Measurements from ENCODE around the gene B3GALNT2. TPM values are rescaled to one million over a fixed set of nuclear protein-coding genes. Genes with fewer than 3 reads are reported as not detected.

B3GALNT2 gene
- total and polyA plus RNA-seq, 2 donors (not counting 1 experiment from before 2014, with no cell fraction given), result 5.6 to 12.2 TPM

GRCh38 chr1:235409042-235409820 lies 95.0 kb downstream of the B3GALNT2 start:
- Histone ChIP-seq H3K27ac (ENCODE audit: low read length in 2 of 2) (no peak overlapping the region), H3K36me3 (replicated peaks in 1 of 2; ENCODE audit: control extremely low read depth in 1 of 2, control insufficient read depth in 1 of 2, extremely low read depth in 1 of 2, insufficient read depth in 2 of 2, low read length in 1 of 2) (no peaks in the 10 kb centered on the region), H4K20me1 (ENCODE audit: control insufficient read depth, insufficient read depth, low read length, poor library complexity, severe bottlenecking) (no peaks in the 10 kb centered on the region), H2AFZ (ENCODE audit: insufficient read depth, low read depth, low read length, poor library complexity, severe bottlenecking) (no peak overlapping the region), H3K9ac (ENCODE audit: low read length) (no peak overlapping the region), H3K4me3 (ENCODE audit: control extremely low read depth in 1 of 5, extremely low read depth in 1 of 5, insufficient read depth in 1 of 5, low read depth in 2 of 5, low read length in 4 of 5) (no peak overlapping the region), H3K4me2 (replicated peaks; ENCODE audit: low read depth, low read length, poor library complexity, severe bottlenecking) (no peak overlapping the region), H3K27me3 (replicated peaks in 1 of 4; ENCODE audit: control extremely low read depth in 1 of 4, control insufficient read depth in 3 of 4, insufficient read depth in 4 of 4, low read length in 3 of 4) (no peaks in the 10 kb centered on the region), H3K4me1 (ENCODE audit: control insufficient read depth in 2 of 2, insufficient read depth in 2 of 2, low read length in 2 of 2) (no peaks in the 10 kb centered on the region), H3K79me2 (ENCODE audit: control insufficient read depth, insufficient read depth, low read length) (no peaks in the 10 kb centered on the region), H3K9me3 (ENCODE audit: control extremely low read depth in 1 of 3, control insufficient read depth in 2 of 3, insufficient read depth in 1 of 3, low read length in 2 of 3) (no peaks in the 10 kb centered on the region)
- Mint-ChIP-seq H3K27ac (no peak overlapping the region), H3K27me3 (no peaks in the 10 kb centered on the region), H3K4me3 (no peak overlapping the region), H3K9me3 (ENCODE audit: insufficient read depth) (no peaks in the 10 kb centered on the region), H3K4me1 (no peaks in the 10 kb centered on the region)
- ATAC-seq (ENCODE audit: low read depth) (no peak), DNase-seq (no peak)
- ChIA-PET POLR2A (no interaction called here), CTCF (interaction anchor here (0.7 to 1.1 kb wide), 3 partner anchors 98 to 931 kb away, joined by 3 to 4 read pairs (median 3); no protein-coding TSS in a partner anchor)
- no peak for TF ChIP-seq CTCF (IDR thresholded peaks at IDR 0.05)
- no peak for TF ChIP-seq EZH2 (IDR thresholded peaks at IDR 0.05; ENCODE audit: borderline replicate concordance, insufficient read depth, low read depth, low read length, poor library complexity, severe bottlenecking)
- intact Hi-C loops (cut with micrococcal nuclease), result no loop called here
- WGBS (ENCODE audit: insufficient coverage), result 100% methylated on average over 1 of the region's 7 CpGs

GRCh38 chr1:235408503-235408960 lies 95.7 kb downstream of the B3GALNT2 start:
- ChIA-PET POLR2A (no interaction called here), CTCF (interaction anchor here (0.7 to 1.6 kb wide), 4 partner anchors 97 to 931 kb away, joined by 3 to 4 read pairs (median 3); no protein-coding TSS in a partner anchor)
- H3K4me1 ChIP-seq (ENCODE audit: control insufficient read depth in 2 of 2, insufficient read depth in 2 of 2, low read length in 2 of 2), result no peaks in the 10 kb centered on the region
- Mint-ChIP-seq H3K9me3 (ENCODE audit: insufficient read depth) (no peaks in the 10 kb centered on the region), H3K4me3 (no peak overlapping the region), H3K27ac (no peak overlapping the region), H3K27me3 (no peaks in the 10 kb centered on the region), H3K4me1 (no peaks in the 10 kb centered on the region)
- no peak overlapping the region for H3K4me2 ChIP-seq (replicated peaks; ENCODE audit: low read depth, low read length, poor library complexity, severe bottlenecking)
- H2AFZ ChIP-seq (ENCODE audit: insufficient read depth, low read depth, low read length, poor library complexity, severe bottlenecking), result no peak overlapping the region
- no peaks in the 10 kb centered on the region for H3K9me3 ChIP-seq (ENCODE audit: control extremely low read depth in 1 of 3, control insufficient read depth in 2 of 3, insufficient read depth in 1 of 3, low read length in 2 of 3)
- H4K20me1 ChIP-seq (ENCODE audit: control insufficient read depth, insufficient read depth, low read length, poor library complexity, severe bottlenecking), result no peaks in the 10 kb centered on the region
- 58% methylated on average over 2 of the region's 3 CpGs for WGBS (ENCODE audit: insufficient coverage)
- no peak for TF ChIP-seq EZH2 (IDR thresholded peaks at IDR 0.05; ENCODE audit: borderline replicate concordance, insufficient read depth, low read depth, low read length, poor library complexity, severe bottlenecking)
- H3K9ac ChIP-seq (ENCODE audit: low read length), result no peak overlapping the region
- H3K36me3 ChIP-seq (replicated peaks in 1 of 2; ENCODE audit: control extremely low read depth in 1 of 2, control insufficient read depth in 1 of 2, extremely low read depth in 1 of 2, insufficient read depth in 2 of 2, low read length in 1 of 2), result peaks cover 0 to 2% of the 10 kb centered on the region in 2 experiments
- no peak overlapping the region for H3K27ac ChIP-seq (ENCODE audit: low read length in 2 of 2)
- H3K27me3 ChIP-seq (replicated peaks in 1 of 4; ENCODE audit: control extremely low read depth in 1 of 4, control insufficient read depth in 3 of 4, insufficient read depth in 4 of 4, low read length in 3 of 4), result no peaks in the 10 kb centered on the region
- H3K79me2 ChIP-seq (ENCODE audit: control insufficient read depth, insufficient read depth, low read length), result peaks cover 3% of the 10 kb centered on the region
- ATAC-seq (ENCODE audit: low read depth) (no peak), DNase-seq (no peak)
- no peak overlapping the region for H3K4me3 ChIP-seq (ENCODE audit: control extremely low read depth in 1 of 5, extremely low read depth in 1 of 5, insufficient read depth in 1 of 5, low read depth in 2 of 5, low read length in 4 of 5)
- intact Hi-C loops (cut with micrococcal nuclease), result no loop called here
